Measurements from ENCODE around the gene PFAS.
A peak's percentile ranks its signal among the peaks of the same experiment; 100 is the strongest.

The PFAS gene

GRCh38 chr17:8267480-8268147 is 18.5 kb downstream of the PFAS start:
- DNase-seq (ENCODE audit: low read depth in 2 of 3, low spot score in 1 of 3): no peak

DNA sequence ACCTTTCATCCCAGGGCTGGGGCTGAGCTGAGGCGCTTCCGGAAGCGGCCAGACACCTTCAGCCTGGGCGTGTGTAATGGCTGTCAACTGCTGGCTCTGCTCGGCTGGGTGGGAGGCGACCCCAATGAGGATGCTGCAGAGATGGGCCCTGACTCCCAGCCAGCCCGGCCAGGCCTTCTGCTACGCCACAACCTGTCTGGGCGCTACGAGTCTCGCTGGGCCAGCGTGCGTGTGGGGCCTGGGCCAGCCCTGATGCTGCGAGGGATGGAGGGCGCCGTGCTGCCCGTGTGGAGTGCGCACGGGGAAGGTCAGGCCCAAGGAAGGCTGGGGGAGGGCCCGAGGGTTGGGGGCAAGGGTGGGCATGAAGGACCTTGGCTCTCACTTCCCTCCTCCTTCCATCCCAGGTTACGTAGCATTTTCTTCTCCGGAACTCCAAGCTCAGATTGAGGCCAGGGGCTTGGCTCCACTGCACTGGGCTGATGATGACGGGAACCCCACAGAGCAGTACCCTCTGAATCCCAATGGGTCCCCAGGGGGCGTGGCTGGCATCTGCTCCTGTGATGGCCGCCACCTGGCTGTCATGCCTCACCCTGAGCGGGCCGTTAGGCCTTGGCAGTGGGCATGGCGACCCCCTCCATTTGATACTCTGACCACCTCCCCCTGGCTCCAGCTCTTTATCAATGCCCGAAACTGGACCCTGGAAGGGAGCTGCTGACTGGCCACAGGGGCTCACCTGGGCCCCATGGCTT is 19.6 kb downstream of the PFAS start:
- DNase-seq (ENCODE audit: low read depth in 2 of 3, low spot score in 1 of 3): no peak

DNA sequence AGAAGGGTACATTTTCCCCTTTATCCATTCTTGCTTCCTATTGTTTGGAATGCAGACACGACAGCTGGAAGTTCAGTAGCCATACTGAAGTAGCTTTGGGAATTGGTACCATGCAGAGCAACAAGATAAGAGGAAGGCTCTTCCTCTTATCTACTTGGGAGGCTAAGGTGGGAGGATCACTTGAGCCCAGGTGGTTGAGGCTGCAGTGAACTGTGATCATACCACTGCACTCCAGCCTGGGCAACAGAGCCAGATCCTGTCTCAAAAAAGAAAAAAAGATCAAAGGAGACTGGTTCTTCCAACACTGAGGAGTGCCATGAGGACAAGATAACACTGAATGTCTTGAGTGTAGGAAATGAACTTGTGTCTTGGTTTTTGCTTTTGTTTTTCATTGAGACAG is 23.3 kb downstream of the PFAS start:
- DNase-seq (ENCODE audit: low read depth in 2 of 3, low spot score in 1 of 3): no peak

GRCh38 chr17:8273884-8274444 is 24.9 kb downstream of the PFAS start:
- DNase-seq (ENCODE audit: low read depth in 2 of 3, low spot score in 1 of 3): no peak

- DNase-seq (ENCODE audit: low read depth in 2 of 3, low spot score in 1 of 3): no peak
Measured at GRCh38 chr17:8274816-8275215, 25.7 kb downstream of the PFAS start.

DNA sequence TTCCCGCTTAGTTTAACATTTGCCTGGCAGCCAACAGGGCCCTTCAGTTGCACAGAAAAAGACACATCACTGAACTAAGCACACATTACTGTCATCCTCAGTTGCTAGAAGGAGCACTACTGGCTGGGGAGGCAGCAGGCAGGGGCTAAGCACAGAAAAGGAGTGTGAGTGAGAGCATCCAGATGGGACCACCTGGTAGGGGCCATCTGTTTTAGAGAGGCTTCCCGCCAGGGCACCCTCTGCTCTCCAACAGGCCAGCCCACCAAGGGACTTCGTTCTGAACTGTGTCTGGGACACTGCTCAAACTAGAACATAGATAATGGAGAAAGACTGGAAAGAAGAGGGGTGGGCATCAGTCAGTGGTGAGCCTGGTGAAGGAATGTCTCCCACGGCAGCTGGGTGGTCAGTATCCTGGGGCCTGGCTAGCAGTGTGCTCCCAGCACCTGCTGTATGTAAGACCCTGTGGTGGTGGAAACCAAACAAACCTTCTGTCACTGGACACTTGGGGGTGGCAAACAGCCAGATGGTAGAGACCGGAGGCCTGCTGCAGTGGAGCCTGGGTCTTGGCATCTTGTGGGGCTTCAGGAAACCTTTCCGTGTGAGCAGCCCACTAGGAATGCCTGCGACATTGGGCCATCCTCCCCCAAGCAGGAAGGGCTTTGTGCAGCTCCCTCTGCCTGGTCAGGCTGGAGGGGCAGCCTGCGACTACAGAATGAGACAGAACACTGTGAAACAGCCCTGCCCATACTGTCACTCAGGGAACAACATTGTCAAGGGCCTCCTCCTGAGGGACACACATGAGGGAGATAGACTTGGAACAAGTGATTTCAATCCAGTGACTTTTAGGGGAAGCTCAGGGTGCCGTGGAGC is 26.6 kb downstream of the PFAS start:
- no peak for DNase-seq (ENCODE audit: low read depth in 2 of 3, low spot score in 1 of 3)

DNA sequence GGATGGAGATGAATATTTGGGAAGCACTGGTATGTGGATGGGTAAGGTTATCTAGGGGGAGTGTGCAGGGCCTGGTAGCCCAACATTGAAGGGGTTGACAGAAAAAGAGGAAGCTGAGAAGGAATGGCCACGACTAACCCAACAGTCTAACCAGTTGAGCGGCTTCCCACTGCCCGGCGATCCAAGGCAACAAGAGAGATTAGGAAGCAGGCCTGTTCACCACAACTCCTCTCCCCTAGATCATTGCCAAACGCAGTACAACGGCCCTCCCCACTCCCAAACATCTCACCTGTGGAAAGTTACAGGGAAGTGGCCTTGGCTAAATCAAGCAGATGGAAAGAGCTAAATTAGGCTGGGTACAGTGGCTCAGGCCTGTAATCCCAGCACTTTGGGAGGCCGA is 28.2 kb downstream of the PFAS start:
- DNase-seq (ENCODE audit: low read depth in 2 of 3, low spot score in 1 of 3): no peak

GRCh38 chr17:8282345-8282744 is 33.3 kb downstream of the PFAS start:
- no peak for DNase-seq (ENCODE audit: low read depth in 2 of 3, low spot score in 1 of 3)

DNA sequence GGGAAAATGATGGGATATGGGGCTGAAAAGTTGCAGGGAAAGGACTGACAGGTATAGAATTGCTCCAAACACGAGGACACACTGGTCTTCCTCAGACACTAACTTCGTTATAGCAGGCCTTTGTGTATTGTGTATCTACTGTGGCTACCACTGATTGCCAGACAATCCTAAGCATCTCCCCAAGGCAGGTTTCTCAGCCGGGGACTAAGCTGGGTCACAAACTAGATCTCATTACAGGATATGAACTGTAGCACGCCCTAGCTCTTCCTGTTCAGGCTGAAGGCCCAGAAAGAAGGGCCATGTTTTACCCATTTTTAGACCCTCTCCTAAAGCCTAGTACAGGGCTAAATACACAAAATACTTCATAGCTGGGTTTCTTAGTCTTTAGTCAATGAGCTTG is 34.3 kb downstream of the PFAS start:
- DNase-seq (ENCODE audit: low read depth in 2 of 3, low spot score in 1 of 3): no peak

GRCh38 chr17:8284126-8284525 is 35.0 kb downstream of the PFAS start:
- DNase-seq (ENCODE audit: low read depth in 2 of 3, low spot score in 1 of 3): no peak

DNA sequence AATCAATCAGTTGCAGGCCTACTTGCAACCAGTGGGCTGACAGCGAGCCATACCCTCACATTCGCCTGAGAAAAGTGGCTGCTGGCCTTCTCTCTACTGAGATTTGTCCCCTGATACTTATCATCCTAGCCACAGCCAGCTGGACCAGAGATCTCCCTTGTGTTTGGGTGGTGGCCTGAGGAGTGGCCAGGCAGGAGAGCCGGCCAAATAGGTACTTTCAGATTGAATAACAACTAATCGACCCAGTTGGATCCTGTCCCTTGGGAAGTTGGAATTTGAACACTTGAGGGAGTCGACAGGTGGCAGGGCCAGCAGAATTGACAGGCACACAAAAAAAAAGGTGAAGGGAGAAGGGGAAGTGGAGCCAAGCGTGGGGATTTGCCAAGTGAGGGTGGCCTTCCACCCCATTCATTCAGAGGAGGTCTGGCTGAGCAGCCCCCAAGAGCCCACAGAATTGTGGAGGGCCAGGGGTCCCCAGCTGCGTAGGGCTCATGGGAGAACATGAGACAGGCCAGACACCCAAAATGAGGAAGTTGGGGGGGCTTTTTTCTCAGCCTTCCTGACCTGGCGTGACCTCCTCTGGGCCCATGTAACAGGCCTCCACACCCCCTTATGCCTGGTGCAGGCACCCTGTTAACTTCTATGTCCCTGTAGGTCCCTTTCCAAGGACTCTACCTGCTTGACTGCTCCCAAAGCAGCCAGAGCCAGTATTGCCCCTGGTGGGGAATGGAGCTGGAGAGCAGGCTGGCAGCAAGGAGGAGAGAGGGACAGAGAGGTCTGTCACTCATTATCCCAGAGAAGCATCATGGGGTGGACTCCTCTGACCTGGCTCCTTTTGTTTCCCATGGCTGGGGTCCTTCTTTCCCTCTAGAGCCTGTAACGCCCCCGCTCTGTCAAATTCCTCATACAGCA is 36.4 kb downstream of the PFAS start:
- no peak for DNase-seq (ENCODE audit: low read depth in 2 of 3, low spot score in 1 of 3)

DNA sequence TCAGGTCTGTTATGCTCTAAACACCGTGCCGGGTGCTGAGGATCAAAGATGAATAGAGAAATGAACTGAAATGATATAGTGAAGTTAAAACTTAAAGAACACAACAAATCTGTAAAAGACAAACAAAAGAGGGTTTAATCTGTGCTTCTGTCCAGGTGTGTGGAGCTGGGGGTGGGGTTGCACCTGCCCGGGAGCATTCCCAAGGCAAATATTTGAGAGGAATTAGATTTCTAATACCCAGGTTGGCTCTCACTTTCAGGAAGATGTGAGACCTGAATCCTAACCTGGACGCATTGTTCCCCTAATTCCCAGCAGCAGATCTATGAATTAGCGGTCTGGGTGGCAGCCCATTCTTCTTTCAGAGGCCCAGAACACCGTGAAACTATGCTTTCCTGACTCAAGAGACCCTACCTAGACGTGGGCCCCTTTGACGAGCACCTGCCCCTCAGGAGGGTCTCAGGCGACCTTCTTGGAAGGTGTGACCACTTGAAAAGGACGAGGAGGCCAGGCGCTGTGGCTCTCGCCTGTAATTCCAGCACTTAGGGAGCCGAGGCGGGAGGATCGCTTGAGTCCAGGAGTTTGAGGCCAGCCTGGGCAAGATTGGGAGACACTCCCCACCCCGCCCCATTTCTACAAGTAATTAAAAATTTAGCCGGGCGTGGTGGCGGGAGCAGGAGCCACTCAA is 38.7 kb downstream of the PFAS start:
- no peak for DNase-seq (ENCODE audit: low read depth in 2 of 3, low spot score in 1 of 3)

GRCh38 chr17:8288336-8289102 is 39.4 kb downstream of the PFAS start, which contains the start of gene RANGRF:
Gene RANGRF, plus strand, starts transcription at chr17:8288670. Its CDS starts 119 bp downstream, at chr17:8288789.
- peak; percentile 67 to 81 (median 74) for DNase-seq (ENCODE audit: low read depth in 2 of 3, low spot score in 1 of 3)

DNA sequence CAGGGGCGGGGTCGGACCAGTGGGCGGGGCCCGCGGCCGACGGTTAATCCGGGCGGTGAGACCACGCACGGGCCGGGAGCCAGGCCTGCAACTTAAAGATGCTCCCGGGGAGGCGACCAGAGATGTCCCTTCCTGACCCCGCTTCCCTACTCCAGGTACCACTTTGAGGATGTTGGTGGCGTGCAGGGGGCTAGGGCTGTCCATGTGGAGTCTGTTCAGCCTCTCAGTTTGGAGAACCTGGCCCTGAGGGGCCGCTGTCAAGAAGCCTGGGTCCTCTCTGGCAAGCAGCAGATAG is 40.0 kb downstream of the PFAS start:
- DNase-seq (ENCODE audit: low read depth in 2 of 3, low spot score in 1 of 3): peak in 2 of 3 donors; percentile 41 to 66

DNA sequence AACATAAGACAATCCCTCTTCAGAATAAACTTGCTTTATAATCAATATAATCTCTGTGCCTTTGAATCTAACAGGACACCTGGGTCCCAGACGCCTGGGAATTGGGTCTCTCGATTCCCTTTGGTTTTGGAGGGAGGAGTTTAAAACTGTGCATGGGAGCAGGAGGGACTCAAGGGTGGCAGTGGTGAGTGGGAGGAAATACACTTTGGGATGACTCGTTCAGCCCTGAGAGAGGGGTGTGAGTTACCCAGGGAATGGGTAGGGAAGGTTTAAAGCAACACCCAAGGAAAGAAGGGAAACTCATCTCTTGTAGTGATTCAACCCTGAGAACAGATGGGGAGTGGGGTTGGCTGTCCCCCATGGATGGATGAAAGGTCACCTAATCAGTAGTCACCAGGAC is 41.0 kb downstream of the PFAS start:
- DNase-seq (ENCODE audit: low read depth in 2 of 3, low spot score in 1 of 3): no peak

DNA sequence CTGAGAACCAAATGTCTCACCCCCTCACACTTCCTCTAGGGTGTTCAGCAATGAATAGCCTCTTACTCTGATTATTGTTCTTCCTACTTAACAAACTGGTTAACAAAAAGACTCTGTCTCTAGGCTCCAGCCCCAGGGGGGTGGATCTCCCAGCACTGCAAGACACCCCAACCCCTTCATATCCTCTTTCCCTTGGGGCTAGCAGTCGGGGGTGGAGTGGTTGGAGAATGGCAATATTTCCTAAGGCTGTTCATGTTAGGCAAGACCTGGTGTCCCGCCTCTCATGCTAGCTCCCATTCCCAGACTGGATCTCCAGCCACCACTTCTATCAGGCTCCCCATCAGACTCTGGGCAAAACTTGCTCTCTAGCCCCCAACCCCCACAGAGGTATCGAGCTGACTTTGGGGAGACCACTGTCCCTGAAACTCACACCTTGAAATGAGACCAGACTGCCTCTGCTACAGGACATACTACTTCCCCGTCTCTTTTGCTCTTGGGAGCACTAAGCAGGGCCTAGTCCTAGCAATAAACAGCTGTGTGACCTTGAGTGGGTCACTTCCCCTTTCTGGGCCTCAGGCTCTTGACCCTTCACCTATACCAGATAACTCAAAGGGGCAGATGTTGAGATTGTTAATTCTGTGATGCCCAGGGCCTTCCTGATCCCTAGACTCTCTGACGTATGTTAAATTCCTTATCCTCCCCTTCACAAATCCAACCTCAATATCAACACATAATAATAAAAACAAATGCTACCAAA is 43.7 kb downstream of the PFAS start:
- no peak for DNase-seq (ENCODE audit: low read depth in 2 of 3, low spot score in 1 of 3)

DNA sequence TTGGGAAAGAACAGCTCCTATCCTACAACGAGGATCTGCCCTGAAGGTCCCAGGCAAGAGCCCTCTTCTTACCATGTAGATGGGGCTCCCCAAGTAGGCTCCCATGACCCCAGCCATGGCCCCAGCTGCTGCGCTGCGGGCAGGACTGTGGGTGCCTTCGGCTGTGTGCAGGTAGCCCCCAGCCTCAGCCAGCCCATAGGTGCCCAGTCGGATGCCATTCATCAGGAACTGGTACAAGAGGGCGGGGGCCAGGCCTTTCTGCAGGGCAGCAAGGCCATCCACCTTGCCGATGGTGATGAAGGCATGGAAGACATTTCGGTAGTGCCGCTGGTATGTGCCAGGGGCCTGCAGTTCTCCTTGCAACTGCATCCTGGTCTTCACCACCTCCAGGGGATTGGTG is 45.3 kb downstream of the PFAS start:
- DNase-seq (ENCODE audit: low read depth in 2 of 3, low spot score in 1 of 3): no peak

DNA sequence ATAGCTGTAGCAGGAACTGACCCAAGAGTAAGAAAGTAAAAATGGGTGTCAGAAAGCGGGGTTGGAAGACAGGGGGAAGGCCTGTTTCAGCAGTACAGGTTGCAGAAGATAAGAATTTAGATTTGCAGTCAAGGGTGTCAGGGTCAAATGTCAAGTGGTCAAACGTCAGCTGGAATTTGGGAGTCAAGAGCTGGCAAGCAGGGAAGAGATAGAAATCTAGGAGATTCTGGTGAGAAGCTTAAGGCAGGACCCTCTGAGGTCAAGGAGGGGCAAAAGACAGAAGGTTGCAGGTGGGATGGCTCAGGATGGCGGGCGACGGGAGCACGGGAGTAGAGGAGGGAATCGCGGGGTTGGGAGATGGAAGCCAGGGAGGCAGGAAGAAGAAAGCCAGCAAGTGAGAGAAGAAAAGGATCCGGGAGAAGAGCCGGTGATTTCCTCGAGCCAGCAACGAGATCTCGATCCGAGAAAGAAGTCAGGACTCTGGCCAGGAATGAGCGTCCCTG is 45.8 kb downstream of the PFAS start:
- no peak for DNase-seq (ENCODE audit: low read depth in 2 of 3, low spot score in 1 of 3)
